Stimulated activated CD4-positive, alpha-beta T cell treated with anti-CD3 and anti-CD28 coated beads, Interleukin-15, amount 100 ng/mL, for 1 hour (primary cell): ENCODE data around the gene BPTF.
A peak's percentile ranks its signal among the peaks of the same experiment; 100 is the strongest.
"Not testable (repeated sequence)": the region's sequence is repeated elsewhere in the genome, so short reads cannot be mapped to it uniquely, and the experiment has no call there.

Experiments
- DNase-seq, 2 donors: peaks; one replicate each; pipeline ENCODE4 v3.0.0-alpha.2; 2020; ENCODE audit warnings: low read depth in 1 of 2, low spot score in 1 of 2

Gene BPTF

DNA sequence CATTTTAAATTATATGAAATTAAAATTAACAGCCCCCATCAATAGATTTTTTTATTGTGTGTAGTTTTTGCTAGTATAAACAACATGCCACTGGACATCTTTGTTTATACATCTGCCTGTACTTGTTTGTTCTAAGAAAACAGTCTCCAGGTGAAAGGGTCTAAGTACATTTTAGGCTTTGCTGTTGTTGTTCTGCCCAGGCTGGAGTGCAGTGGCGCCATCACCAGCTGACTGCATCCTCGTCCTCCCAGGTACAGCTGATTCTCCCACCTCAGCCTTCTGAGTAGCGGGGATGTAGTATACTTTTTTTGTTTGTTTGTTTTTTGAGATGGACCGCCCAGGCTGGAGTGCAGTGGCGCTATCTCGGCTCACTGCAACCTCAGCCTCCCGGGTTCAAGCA, 145.5 kb downstream of the BPTF start:
- DNase-seq: no peak

DNA sequence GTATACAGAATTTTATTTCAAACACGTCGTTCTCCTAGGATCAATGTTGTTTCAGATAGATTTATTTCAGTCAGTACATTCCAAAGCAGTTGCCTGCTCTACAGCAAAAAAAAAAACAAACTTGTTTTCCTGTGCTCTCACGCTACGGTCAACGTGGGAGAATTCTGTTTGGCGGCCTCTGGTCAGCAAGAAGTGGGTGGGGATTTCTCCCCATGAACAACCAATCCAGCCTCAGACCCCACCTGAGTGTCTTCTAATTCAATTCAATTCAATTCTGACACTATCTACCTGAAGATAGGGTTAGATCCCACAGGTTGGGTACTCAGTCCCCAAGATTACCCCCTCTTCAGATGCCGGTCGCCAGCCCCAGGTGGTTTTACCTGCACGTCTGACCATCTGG, 148.9 kb downstream of the BPTF start:
- DNase-seq: no peak

DNA sequence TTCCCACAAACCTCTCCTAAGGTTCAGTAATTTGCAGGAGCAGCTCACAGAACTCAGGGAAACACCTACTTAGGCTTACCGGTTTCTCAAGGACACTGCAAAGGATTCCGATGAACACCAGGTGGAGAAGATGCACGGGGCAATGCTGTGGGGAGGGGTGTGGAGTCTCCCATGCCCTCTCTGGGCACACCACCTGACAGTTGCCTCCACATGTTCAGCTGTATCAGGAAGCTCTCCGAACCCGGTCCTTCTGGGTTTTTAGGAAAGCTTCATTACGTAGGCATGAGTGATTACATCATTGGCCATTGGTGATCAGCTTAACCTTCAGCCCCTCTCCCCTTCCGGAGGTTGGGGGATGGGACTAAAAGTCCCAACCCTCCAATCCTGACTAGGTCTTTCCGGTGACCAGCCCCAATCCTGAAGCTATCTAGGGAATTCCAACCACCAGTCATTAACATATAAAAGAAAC, 149.3 kb downstream of the BPTF start:
- no peak for DNase-seq

DNA sequence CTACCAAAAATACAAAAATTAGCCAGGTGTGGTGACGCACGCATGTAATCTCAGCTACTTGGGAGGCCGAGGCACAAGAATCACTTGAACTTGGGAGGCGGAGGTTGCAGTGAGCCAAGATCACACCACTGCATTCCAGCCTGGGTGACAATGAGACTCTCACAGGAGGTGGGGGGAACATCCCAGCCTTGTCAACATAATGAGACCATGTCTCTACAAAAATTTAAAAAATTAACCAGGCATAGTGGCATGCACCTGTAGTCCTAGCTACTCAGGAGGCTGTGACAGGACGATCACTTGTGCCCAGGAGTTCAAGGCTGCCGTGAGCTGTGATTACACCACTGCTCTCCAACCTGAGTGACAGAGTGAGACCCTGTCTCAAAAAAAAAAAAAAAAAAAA, 151.0 kb downstream of the BPTF start:
- DNase-seq: not testable (repeated sequence)

DNA sequence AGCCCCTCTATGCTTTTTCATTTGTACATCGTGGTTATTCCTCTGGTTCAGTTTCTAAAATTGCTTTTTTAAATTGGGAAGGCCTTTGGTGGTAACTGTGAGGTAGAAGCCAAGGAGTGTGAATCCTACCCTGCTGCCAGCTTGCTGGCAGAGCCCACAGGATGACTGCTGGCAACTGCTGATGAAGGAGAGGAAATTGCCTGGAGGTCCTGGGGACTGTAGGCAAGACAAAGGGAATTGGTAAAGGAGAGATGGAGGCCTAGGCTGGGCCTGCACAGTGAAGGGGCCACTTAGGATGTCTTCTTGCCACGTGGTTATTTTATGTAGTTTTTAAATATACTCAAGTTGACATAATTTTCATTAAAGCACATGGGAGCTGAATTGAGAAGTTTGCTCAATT, 155.2 kb downstream of the BPTF start:
- DNase-seq: no peak

DNA sequence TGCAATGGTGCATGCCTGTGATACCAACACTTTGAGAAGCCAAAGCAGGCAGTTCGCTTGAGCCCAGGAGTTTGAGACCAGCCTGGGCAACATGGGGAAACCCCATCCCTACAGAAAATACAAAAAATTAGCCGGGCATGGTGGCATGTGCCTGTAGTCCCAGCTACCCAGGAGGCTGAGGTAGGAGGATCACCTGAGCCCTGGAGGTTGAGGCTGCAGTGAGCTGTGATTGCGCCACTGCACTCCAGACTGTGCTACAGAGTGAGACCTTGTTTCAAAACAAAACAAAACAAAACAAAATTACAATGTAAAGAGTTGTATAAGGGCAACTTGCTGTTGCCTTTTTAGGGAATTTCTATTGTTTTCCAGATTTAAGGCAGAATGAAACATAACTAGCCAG, 155.6 kb downstream of the BPTF start:
- not testable (repeated sequence) for DNase-seq

DNA sequence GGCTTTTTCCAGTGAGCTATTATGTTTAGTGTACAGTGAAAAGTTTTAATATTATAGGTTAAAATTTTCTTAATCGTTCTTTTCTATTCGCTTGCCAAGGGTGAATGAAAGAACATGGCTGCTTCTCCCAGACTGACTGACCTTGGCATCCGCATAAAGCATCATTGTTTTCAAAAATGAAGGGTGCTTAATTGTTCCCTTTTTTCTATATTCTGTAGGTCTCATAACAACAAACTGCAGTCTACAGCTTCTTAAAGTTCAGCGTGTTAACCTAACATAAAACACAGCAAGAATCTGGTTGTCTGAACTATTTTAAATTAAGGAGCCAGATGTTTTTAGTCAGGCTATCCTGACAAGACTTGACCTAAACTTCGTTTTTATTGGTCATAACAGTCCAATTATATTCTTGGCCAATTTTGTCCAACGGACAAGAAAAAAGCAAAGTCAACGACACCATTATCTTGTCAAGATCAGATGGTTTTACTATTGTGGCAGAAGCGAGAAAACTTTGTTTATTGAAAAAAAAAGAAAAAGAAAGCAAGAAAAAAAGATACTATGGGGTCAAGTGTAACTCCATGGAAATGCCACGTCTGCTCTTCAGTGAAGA, 156.8 kb downstream of the BPTF start:
- no peak for DNase-seq

DNA sequence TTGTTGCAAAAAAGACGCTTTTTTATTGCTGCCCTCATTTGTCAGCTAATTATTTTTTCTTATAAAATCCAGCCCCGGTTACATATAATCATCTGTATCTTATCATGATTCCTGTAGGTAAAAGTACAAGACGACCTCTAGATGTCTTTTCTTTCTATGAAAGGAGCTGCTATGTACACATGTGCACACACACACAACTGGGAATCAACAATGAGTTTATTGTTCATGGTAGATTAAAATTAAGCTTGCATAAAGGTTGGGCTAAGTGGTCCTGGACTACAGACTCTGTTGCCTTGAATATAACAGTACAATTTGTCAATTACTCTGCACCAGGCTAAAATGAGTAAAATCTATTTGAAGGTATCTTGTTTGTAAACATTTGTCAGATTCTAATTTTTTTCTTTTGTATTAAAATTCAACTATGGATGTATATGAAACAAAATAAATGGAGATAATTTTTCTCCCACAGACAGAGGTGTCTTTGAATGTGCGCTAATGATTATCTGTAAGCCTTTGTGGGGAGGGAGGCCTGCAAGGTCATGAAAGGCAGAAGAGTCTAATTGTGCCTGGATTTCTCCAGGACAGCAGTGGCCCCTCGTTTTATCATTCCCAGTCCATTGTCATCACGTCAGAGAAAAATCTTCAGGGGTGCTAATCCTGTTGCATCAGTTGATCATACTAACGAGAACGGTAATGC, 157.5 kb downstream of the BPTF start:
- DNase-seq: no peak

DNA sequence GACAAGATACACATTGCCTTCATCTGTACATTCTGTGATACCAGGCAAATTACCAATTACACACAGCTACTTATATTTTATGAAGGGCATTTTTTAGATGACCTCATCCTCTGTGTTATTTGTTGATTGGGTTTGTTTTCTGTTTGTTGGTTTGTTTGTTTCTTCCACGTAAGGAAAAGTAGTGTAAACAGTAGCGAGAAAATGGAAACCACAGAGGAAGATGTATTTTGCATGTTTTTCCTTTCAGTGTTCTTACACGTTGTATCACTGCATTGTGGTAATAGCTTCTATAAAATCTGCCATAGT, 158.0 kb downstream of the BPTF start:
- no peak for DNase-seq

DNA sequence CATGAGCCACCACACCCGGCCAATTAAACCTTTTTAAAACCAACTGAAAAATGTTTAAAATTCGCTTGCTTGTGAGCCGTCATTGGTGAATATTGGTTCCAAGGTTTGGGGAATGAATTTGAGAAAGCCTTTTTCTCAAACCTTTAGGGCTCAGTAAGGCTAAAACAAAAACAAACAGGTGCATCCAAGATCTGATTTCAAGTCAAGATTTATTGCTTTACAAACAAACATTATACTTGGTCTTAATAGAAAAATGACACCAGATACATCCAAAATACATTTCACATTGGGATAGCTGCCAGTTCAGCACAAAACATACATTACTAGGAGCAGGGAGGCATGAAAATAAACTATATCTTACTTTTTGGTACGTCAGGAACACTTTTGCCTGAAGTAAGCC, 165.6 kb downstream of the BPTF start:
- DNase-seq: no peak

DNA sequence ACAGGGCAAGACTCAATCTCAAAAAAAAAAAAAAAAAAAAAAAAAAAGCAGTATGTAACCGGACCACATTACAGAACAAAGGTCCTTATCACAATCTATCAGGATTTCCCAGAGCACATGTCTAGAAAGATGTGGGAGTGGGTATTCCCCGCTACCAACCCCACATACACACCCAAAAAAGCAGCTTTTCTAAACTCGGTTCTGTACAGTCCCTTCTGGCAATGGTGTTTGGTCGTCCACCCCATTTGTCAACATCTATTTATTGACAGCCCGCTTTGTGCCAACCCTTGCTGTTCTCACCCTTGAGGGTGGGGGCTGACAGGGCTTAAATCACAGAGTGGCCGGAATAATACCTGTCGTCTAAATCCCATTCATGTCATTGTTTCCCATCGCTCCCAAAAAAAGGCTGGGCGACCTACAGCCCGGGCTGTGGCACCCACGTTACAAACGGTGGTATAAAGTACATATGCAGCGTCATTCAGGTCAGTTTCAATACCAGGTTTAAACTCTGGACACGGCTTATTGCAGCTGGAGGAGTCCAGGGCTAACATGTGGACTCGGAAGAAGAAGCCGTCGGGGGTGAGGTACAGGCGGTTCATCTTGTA, 167.3 kb downstream of the BPTF start:
- no peak for DNase-seq

DNA sequence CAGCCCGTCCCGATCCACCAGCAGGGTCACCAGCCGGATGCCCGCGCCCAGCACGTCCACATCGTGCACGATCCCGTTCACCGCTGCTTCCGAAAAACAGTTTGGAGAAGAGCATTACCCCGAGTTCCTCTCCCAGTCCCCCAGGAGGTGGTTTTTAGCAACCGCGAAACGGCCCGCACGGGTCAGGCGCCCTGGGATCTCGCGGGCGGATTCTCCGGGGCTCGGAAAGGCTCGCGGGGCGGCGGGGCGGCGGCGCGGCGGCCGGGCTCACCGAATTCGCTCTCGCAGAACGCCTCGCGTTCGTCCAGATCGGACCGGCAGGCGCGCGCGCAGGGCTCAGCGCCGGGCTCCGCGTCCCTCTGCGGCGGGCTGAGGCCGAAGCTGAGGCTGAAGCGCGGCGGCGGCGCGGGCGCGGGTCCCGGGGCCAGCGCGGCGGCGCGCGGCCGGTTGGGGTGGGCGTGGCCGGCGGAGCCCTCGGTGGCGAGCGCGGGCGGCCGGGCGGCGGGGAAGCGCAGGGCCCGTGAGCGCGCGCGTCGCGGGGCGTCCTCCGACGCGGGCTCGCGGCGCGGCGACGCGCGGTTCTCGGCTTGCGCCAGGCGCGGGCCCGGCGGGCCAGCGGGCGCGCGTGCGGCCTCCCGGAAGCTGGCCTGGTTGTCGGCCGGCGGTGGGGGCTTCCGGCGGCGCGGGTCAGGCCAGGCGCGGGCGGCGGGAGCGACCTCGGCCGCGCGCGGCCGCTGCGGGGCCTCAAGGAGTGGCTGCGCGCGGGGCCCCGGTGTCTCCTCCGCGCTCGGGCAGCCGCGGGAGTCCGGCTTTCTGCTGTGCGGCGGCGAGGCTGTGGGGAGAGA, 168.1 kb downstream of the BPTF start:
- DNase-seq: peak; percentile 35 to 63

DNA sequence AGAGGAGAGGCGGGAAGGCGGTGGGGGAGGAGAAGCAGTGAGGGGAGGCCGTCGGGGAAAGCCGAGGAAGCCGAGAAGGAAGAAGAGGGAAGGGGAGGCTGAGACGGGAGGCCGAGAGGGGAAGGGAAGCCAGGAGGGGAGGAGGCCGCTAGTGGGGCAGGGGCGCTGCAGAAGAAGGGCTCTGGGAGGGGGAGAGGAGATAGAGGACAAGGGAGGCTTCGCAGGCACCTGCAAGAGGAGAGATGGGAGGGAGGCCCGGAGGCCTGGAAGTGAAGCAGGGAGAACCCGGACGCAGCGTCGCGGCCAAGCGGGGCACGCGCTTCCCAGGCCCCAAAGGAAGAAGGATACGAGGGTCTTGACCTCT, 168.7 kb downstream of the BPTF start:
- no peak for DNase-seq

DNA sequence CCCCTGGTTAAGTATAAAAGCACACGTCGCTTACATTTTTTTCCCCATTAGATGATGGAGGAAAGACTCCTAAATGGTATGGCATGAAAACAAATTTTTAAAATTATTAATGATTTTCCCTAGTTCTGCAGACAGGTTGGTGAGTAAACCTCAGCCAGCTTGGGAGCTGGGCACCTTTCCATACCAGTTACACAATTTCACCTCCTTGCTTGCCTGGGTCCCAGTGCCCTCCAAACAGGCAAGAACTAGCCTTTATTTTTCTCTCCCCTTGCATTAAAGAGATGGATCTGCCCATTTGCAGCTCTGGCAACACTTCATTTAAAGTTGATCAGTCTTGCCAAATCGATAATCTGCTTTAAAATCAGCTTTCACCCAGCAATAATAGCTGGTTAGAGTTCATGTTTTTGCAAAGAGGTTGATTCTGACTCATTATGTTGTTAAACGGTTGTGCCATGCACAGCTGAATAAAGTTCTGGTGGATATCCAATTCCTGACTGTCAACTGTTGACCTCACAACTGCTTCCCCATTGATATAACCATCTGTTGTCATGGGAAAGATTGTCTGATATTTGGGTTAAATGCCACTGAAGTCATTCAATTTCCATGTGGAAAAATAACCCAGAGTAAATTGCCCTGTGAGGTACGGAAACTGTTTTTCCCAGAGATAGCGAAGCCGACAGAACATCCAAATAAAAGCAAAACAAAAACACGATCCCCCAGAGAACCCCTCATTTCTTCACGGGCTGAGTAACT, 169.7 kb downstream of the BPTF start:
- DNase-seq: no peak

DNA sequence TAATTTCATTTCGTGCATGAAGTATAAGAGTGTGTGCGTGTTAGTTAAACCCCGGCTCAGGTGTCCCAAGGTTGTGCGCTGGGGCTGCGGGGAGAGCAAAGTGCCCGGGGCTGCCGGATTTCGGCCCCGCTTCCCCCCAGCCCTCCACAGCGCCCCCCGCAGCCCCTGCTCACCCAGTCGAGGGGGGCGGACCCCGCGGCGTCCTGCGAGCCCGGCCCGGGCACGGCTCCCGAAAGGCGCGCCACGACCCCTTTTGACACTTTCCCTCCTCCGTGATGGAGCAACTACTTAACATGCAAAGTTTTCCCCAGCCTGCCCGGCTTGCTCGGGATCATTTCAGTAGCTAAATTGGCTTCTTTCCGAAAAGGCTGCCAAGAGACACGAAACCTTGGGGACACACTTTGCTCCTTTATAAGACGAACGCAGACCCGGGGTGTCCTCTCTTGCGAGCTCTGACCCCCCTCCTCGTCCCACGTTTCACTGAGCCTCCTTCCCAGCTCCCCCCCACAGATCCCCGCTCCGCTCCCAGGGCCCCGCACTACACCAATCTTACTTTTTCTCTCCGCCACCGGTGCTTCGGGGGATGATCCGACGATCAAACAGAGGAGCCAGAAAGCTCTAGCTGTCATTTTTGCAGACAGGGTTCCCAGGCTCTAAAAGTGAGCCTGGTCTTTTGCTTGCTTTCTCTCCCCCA, 170.4 kb downstream of the BPTF start:
- DNase-seq: no peak

DNA sequence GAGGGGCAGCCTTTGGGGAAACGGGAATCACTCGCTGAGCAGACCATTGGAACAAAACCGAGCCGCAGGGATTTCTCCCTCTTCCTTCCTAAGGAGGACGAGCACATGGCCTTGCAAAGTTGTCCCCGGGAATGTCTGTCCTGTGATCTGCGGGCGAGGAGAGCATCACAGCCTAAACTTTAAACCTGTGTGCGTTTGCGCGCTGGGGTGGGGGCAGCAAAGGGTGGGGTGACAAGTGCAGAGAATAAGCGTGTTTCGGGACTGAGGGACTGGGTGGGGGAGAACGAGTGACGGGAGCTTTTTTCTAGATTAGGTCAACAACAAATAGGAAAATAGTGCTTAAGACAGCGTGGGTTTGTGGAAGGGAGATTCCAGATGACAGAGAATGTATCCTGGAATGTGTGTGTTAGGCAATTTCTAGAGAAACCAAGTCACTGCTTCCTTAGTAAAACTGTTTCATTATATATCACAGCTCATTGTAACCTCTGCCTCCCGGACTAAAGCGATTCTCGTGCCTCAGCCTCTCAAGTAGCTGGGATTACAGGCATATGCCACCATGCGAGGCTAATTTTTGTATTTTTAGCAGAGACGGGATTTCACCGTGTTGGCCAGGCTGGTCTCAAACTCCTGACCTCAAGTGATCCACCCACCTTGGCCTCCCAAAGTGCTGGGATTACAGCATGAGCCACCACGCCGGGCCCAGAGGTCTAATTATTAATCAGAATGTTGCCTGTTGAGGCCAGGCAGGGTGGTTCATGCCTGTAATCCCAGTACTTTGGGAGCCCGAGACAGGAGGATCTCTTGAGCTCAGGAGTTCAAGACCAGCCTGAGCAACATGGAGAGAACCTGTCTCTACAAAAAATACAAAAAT, 171.2 kb downstream of the BPTF start, which contains the start of gene C17orf58:
Gene C17orf58 (minus strand): TSS at position 169 of the 871 bp plus-strand sequence. CDS start 271 bp downstream, outside the sequence.
- DNase-seq: not testable (repeated sequence)

DNA sequence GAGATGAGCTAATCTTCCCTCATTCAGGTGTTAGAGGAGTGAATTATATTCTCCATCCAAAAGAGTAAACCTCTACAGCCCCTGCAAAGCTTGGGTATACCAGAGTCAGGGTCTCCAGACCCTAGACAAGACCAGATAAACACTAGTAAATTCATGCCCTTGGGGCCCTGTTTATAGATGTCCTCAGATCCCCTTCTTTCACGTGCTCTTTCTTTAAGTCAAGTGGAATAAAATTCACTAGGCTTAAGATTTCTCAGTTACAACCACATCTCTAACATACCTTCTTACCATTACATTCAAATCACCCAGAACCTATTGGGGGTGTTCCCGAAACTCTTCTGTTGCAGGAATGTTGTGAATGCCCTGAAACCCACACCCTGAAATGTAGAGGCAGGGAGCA, 173.2 kb downstream of the BPTF start:
- no peak for DNase-seq

DNA sequence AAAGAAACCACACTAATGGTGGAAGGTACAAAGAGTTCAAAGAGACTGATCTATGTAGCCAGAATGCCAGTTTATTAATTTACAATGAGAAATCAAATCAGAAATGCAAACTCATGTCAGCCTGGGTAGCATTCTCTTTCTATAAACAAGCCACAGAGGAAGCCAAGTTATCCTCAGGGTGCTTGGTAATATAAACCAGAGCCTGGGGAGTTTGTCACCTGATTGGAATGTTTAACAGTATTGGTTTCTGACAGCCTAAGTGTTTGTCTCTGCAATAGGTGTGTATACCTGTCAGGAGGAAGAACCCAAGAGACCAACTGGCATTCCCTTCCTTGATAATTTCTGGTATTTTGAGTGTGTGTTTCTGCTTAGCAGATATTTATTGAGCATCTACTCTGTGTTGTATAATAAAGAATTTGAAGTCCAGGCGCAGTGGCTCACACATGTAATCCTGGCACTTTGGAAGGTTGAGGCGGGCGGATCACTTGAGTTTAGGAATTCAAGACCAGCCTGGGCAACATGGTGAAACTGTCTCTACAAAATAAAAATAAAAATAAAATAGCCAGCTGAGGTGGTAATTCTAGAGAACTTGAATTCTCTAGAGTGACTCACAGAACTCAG, 174.1 kb downstream of the BPTF start:
- no peak for DNase-seq

DNA sequence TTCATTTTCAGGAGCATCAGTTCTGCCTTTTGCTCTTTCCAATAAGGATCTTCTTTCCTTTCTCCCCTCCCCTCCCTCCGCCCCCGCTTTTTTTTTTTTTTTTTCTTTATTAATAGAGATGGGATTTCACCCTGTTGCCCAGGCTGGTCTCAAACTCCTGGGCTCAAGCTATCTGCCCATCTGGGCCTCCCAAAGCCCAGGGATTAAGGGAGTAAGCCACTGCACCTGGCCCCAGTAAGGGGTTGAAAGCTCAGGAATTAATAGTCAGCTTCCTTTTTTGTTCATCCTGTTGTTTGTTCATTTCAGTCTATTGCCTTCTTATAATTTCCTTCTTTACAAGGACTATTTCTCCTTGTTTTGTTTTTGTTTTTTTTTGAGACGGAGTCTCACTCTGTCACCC, 178.9 kb downstream of the BPTF start:
- DNase-seq: no peak
